ENCODE results near the gene CYP51A1.
"Not testable (repeated sequence)": the region's sequence is repeated elsewhere in the genome, so short reads cannot be mapped to it uniquely, and the experiment has no call there.

CYP51A1 gene

GRCh38 chr7:92134271-92135051 is at the start of gene CYP51A1:
TSS of gene CYP51A1 (minus strand) at chr7:92134477. CDS start at chr7:92134364, 113 bp downstream.
- DNase-seq: peak; percentile 96

- peak; percentile 98 for DNase-seq
These were observed 44.9 kb upstream of the CYP51A1 start, which contains the start of gene LRRD1 for GRCh38 chr7:92178928-92179924. TSS of gene LRRD1 (minus strand) at chr7:92179142. CDS start at chr7:92165202, 13,940 bp downstream.

GRCh38 chr7:92177362-92177761 is 43.1 kb upstream of the CYP51A1 start:
- DNase-seq: peak; percentile 73

- DNase-seq: not testable (repeated sequence)
These were observed 35.3 kb upstream of the CYP51A1 start for GRCh38 chr7:92169529-92169928.

DNA sequence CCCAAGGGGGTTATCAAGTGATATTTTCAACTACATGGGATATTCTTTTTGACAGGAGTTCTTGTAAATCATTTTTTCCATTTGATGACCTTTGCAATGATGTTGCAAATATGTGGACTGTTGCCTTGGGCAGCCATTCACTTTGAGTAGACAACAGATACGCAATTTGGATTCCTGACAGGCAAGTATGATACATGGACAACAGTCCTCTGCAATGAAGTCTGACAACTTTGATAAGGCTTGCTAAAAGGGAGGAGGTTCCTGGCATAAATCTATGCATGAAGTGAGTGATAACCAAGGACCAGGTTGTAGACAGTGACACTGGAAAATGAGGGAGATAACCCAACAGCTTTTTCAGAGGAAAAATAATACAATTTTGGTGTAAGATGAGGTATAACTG is 27.0 kb upstream of the CYP51A1 start:
- DNase-seq: no peak

- no peak for DNase-seq
These were observed 24.6 kb upstream of the CYP51A1 start for GRCh38 chr7:92158660-92159575.

- no peak for DNase-seq
These were observed 22.7 kb upstream of the CYP51A1 start for GRCh38 chr7:92156990-92157389.

- DNase-seq: no peak
These were observed 20.9 kb upstream of the CYP51A1 start for GRCh38 chr7:92155108-92155739.

DNA sequence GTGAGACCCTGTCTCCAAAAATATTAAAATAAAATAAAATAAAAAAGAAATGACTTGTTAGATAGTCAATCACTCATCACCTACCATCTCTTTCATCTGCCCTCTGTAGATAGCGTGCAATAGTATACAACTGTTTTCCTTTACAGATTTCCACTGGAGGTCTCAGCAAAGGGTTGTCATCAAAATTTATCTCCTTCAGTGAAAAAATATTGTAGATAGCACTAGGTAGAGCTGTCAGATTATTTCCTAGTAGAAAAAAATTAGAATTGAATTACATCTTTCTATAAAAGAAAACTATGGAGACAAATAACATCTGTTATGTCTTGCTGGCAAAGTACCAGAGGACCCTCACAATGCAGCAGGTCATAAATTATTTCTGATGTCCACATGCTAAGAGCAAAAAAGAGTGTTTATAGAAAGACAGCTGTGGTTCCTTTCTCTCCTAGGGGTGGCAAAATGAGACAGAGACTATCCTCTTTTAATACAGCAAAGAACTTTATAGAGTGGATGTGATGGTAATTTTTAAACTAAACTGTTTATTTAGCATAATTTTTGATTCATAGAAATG is 16.3 kb upstream of the CYP51A1 start:
- DNase-seq: no peak

DNA sequence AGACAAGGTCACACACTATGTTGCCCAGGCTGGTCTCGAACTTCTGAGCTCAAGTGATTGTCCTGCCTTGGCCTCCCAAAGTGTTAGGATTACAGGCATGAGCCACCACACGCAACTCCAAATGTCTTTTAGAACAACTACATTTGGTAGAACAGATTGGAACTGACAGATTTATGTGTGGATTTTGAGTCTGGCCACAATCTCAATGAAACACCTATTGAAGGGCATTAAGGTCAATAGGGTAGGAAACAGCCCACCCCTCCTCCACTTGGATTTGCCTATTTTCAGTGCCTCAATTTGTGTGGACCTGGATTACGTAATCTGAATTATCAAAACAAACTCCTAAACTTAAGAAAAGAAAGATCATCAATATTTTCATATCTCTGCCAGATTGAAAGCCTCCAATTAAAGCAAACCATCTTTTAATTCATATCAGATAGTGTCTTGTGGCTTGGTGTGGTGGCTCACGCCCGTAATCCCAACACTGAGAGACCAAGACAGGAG is 15.5 kb upstream of the CYP51A1 start:
- DNase-seq: no peak

DNA sequence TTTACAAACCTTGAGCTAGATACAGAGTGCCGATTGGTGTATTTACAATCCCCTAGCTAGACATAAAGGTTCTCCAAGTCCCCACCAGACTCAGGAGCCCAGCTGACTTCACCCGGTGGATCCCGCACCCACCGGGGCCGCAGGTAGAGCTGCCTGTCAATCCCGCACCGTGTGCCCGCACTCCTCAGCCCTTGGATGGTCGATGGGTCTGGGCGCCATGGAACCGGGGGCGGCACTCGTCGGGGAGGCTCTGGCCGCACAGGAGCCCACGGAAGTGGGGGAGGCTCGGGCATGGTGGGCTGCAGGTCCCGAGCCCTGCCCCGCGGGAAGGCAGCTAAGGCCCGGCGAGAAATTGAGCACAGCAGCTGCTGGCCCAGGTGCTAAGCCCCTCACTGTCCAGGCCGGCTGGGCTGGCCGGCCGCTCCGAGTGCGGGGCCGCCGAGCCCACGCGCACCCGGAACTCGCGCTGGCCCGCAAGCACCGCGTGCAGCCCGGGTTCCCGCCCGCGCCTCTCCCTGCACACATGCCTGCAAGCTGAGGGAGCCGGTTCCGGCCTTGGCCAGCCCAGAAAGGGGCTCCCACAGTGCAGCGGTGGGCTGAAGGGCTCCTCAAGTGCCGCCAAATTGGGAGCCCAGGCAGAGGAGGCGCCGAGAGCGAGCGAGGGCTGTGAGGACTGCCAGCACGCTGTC is 9.1 kb upstream of the CYP51A1 start:
- DNase-seq: not testable (repeated sequence)

GRCh38 chr7:92142791-92143190 is 8.5 kb upstream of the CYP51A1 start:
- DNase-seq: not testable (repeated sequence)

- DNase-seq: no peak
These were observed 6.9 kb upstream of the CYP51A1 start for GRCh38 chr7:92141161-92141560.

DNA sequence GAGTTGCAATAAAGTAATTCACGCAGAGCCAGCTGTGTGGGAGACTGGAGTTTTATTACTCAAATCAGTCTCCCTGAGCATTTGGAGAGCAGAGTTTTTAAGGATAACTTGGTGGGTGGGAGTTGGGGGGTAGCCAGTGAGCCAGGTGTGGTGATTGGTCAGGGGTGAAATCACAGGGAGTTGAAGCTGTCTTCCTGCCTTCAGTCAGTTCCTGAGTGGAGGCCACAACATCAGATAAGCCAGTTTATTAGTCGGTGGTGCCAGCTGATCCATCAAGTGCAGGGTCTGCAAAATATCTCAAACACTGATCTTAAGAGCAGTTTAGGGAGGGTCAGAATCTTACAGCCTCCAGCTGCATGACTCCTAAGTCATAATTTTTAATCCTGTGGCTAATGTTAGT is 3.3 kb upstream of the CYP51A1 start:
- peak; percentile 85 for DNase-seq

DNA sequence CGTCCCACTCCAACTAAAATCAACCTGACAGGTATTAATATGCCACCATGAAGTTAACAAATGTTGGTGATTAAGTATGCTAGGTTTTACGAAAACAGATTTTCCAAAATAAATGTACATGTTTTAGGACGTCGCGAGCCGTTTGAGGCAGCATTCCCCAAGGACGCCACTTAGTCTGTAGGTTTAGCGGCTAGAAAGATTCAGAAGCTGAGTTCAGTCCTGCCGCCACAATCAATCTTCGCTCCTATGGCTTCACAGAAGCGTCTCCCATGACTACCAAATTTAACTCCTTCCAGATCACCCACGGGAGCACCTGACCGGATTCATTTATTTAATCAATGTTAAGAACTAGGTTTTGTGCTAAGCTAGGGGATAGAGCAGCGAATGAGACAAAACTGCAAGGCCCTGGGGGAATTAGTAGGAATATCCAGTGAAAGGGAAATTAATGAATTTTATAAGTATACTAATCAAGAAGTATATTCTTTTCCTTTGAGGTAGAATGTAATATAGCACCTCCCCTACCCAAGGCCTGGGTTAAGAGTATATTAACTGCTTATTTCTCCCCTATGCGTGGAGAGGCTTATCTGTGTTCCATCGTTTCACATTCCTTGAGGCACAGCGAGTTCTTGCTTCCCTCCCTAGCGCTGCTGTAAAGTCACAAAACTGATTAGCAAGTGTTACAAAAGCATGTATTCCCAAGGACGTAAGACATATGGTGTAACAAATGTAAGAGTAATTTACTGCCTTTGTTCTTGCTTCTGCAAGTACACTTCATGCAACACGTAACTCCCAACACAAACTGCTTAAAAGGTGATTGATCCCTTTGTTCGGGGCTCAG is 994 bp upstream of the CYP51A1 start:
- DNase-seq: peak; percentile 55

GRCh38 chr7:92133737-92134270 is 473 bp downstream of the CYP51A1 start:
- peak; percentile 87 for DNase-seq

- DNase-seq: no peak
These were observed 1.0 kb downstream of the CYP51A1 start for GRCh38 chr7:92133133-92133736.

GRCh38 chr7:92131764-92132330 is 2.4 kb downstream of the CYP51A1 start:
- no peak for DNase-seq

GRCh38 chr7:92131093-92131492 is 3.2 kb downstream of the CYP51A1 start:
- no peak for DNase-seq

Data from islet precursor cell (in vitro differentiated cells).